ENCODE data around the gene DACH1. TPM values are rescaled to one million over a fixed set of nuclear protein-coding genes. Genes with fewer than 3 reads are reported as not detected.

DACH1 gene
- total and polyA plus RNA-seq, 2 donors (not counting 3 experiments of a cell fraction or from before 2014, with no cell fraction given): 8.6 to 28.3 TPM

GRCh38 chr13:71820699-71821098 lies 46.3 kb downstream of the DACH1 start:
- intact Hi-C loops (cut with micrococcal nuclease): no loop called here
- no peak overlapping the region for H3K9ac ChIP-seq (replicated peaks; ENCODE audit: extremely low read depth, insufficient read depth, low read length)
- BruUV-seq (replicated peaks): no TSS peak
- DNase-seq (ENCODE audit: low read depth, low spot score) (no peak), FAIRE-seq (no peak)
- ChIA-PET CTCF (no interaction called here), POLR2A (no interaction called here)
- no peaks in the 10 kb centered on the region for H3K9me1 ChIP-seq (replicated peaks; ENCODE audit: control insufficient read depth, extremely low read depth, insufficient read depth, low read length)
- H3K36me3 ChIP-seq (ENCODE audit: control insufficient read depth in 2 of 2, extremely low read depth in 1 of 2, insufficient read depth in 2 of 2, low read length in 2 of 2): no peaks in the 10 kb centered on the region
- H3K4me3 ChIP-seq (replicated peaks in 1 of 3; ENCODE audit: insufficient read depth in 1 of 3, low read depth in 1 of 3, low read length in 3 of 3): no peak overlapping the region
- no peak overlapping the region for H3K27ac ChIP-seq (ENCODE audit: insufficient read depth, low read depth, low read length)
- H3K79me2 ChIP-seq (ENCODE audit: control insufficient read depth, insufficient read depth, low read length): no peaks in the 10 kb centered on the region
- no peak overlapping the region for H3K4me2 ChIP-seq (ENCODE audit: insufficient read depth, low read length)
- H3K9me3 ChIP-seq (replicated peaks; ENCODE audit: control insufficient read depth, insufficient read depth, low read length): no peaks in the 10 kb centered on the region
- no peak overlapping the region for H2AFZ ChIP-seq (ENCODE audit: low read depth, low read length)
- H3K4me1 ChIP-seq (ENCODE audit: control insufficient read depth, extremely low read depth, insufficient read depth, low read length): no peaks in the 10 kb centered on the region
- dilution Hi-C loops (cut with MboI; ENCODE audit: extremely low pct_ligation_motif_present, low sequenced_read_pairs): no loop called here
- TF ChIP-seq EZH2 (IDR thresholded peaks at IDR 0.05; ENCODE audit: borderline replicate concordance, low read depth, low read length, severe bottlenecking): no peak
- TF ChIP-seq POLR2AphosphoS5 (IDR thresholded peaks at IDR 0.05; ENCODE audit: insufficient read depth, low read depth, low read length): no peak
- TF ChIP-seq MAX (IDR thresholded peaks at IDR 0.05; ENCODE audit: insufficient read depth, insufficient read length): no peak
- no peak for TF ChIP-seq POLR2A (IDR thresholded peaks at IDR 0.05; ENCODE audit: low read depth, low read length)
- H3K27me3 ChIP-seq (ENCODE audit: control insufficient read depth in 2 of 2, insufficient read depth in 2 of 2, low read length in 2 of 2): no peaks in the 10 kb centered on the region
- no peaks in the 10 kb centered on the region for H4K20me1 ChIP-seq (replicated peaks; ENCODE audit: control insufficient read depth, extremely low read depth, insufficient read depth, low read length)

GRCh38 chr13:71817335-71817734 lies 49.7 kb downstream of the DACH1 start:
- Histone ChIP-seq H3K4me2 (ENCODE audit: insufficient read depth, low read length) (no peak overlapping the region), H3K36me3 (ENCODE audit: control insufficient read depth in 2 of 2, extremely low read depth in 1 of 2, insufficient read depth in 2 of 2, low read length in 2 of 2) (no peaks in the 10 kb centered on the region), H3K9me1 (replicated peaks; ENCODE audit: control insufficient read depth, extremely low read depth, insufficient read depth, low read length) (no peaks in the 10 kb centered on the region), H3K9me3 (replicated peaks; ENCODE audit: control insufficient read depth, insufficient read depth, low read length) (no peaks in the 10 kb centered on the region), H3K79me2 (ENCODE audit: control insufficient read depth, insufficient read depth, low read length) (no peaks in the 10 kb centered on the region), H3K4me1 (ENCODE audit: control insufficient read depth, extremely low read depth, insufficient read depth, low read length) (no peaks in the 10 kb centered on the region), H3K4me3 (replicated peaks in 1 of 3; ENCODE audit: insufficient read depth in 1 of 3, low read depth in 1 of 3, low read length in 3 of 3) (no peak overlapping the region), H3K9ac (replicated peaks; ENCODE audit: extremely low read depth, insufficient read depth, low read length) (no peak overlapping the region), H3K27ac (ENCODE audit: insufficient read depth, low read depth, low read length) (no peak overlapping the region), H2AFZ (ENCODE audit: low read depth, low read length) (no peak overlapping the region), H3K27me3 (ENCODE audit: control insufficient read depth in 2 of 2, insufficient read depth in 2 of 2, low read length in 2 of 2) (no peaks in the 10 kb centered on the region), H4K20me1 (replicated peaks; ENCODE audit: control insufficient read depth, extremely low read depth, insufficient read depth, low read length) (no peaks in the 10 kb centered on the region)
- POLR2A ChIA-PET: no interaction called here
- no peak for FAIRE-seq
- no TSS peak for BruUV-seq (replicated peaks)
- dilution Hi-C loops (cut with MboI; ENCODE audit: extremely low pct_ligation_motif_present, low sequenced_read_pairs): no loop called here
- DNase-seq (ENCODE audit: low read depth, low spot score): no peak
- intact Hi-C loops (cut with micrococcal nuclease): no loop called here
- CTCF ChIA-PET: no interaction called here
- TF ChIP-seq MYC (IDR thresholded peaks at IDR 0.05; ENCODE audit: low read depth, low read length) (no peak), POLR2AphosphoS5 (IDR thresholded peaks at IDR 0.05; ENCODE audit: insufficient read depth, low read depth, low read length) (no peak), FOS (IDR thresholded peaks at IDR 0.05; ENCODE audit: borderline replicate concordance, insufficient read depth, low read length) (no peak), GATA2 (IDR thresholded peaks at IDR 0.05; ENCODE audit: insufficient read depth, insufficient read length, low read depth, low read length) (no peak), EZH2 (IDR thresholded peaks at IDR 0.05; ENCODE audit: borderline replicate concordance, low read depth, low read length, severe bottlenecking) (no peak), CTCF (IDR thresholded peaks at IDR 0.05; ENCODE audit: extremely low read depth in 1 of 2, insufficient read depth in 1 of 2, low read depth in 1 of 2, low read length in 2 of 2) (no peak), MAX (IDR thresholded peaks at IDR 0.05; ENCODE audit: insufficient read depth, insufficient read length) (no peak), JUN (IDR thresholded peaks at IDR 0.05; ENCODE audit: borderline replicate concordance, insufficient read depth, insufficient read length, low read depth) (no peak), POLR2A (IDR thresholded peaks at IDR 0.05; ENCODE audit: low read depth, low read length) (no peak)

Data from endothelial cell of umbilical vein (primary cell).